Measurements from ENCODE around the gene ASXL2.

DNA sequence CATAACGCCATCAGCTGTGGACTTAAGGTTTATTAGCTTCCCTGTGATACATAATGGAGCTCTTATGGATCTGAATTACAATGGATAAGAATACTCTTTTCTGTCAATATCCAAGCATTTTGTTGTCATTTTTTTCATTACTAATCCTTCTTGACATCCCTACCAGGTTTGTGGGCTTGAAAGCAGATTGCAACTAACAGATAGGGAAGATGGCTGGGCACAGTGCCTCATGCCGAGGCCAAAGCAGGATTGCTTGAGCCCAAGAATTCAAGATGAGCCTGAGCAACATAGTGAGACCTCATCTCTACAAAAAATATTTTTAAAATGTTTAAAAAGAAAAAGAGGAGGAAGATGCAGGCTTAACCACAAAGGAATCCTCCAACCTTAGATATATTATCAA lies 42.4 kb downstream of the ASXL2 start:
- no peak for TF ChIP-seq CTCF (IDR thresholded peaks at IDR 0.05)
- no peak for TF ChIP-seq POLR2A (IDR thresholded peaks at IDR 0.05)
